Peyer's patch (tissue), 4 donors: ENCODE measurements around the gene UBAC2. TPM values are rescaled to one million over a fixed set of nuclear protein-coding genes. Genes with fewer than 3 reads are reported as not detected.

Experiments
- DNase-seq, 3 donors: peaks; one replicate each; pipeline ENCODE4 v3.0.0-alpha.2; 2017 to 2019
- H3K27ac ChIP-seq, 4 donors: fragments of 200-600 bp; sonication (generic); one replicate each; pipeline ENCODE4 v1.5.1; 2016 to 2019
- H3K27me3 ChIP-seq, 2 donors: fragments of 200-600 bp; sonication (generic); one replicate each; pipeline ENCODE4 v1.5.1; 2019
- H3K36me3 ChIP-seq, 3 donors: fragments of 200-600 bp; sonication (generic); one replicate each; pipeline ENCODE4 v1.5.1; 2016 to 2019
- H3K4me1 ChIP-seq, 4 donors: fragments of 200-600 bp; sonication (generic); one replicate each; pipeline ENCODE4 v1.5.1; 2016 to 2019
- H3K4me3 ChIP-seq, 4 donors: fragments of 200-600 bp; sonication (generic); 1 replicate in 3 of 4; 2 replicates in 1 of 4; pipeline ENCODE4 v1.5.1; 2016 to 2019; ENCODE audit warnings: mild to moderate bottlenecking in 1 of 4
- H3K9me3 ChIP-seq, 4 donors: fragments of 200-600 bp; sonication (generic); one replicate each; pipeline ENCODE4 v1.5.1; 2016 to 2019; ENCODE audit warnings: mild to moderate bottlenecking in 1 of 4
- CTCF ChIP-seq, 6 experiments: fragments of 450-650 bp in 4 of 6; fragments of 200-600 bp in 2 of 6; sonication (generic) in 1 of 6; IDR thresholded peaks; one replicate each; pipeline ENCODE4 v1.5.1; 2017 to 2019; ENCODE audit warnings: antibody characterized with exemption in 6 of 6, mild to moderate bottlenecking in 3 of 6, moderate library complexity in 1 of 6
- POLR2A ChIP-seq, 2 donors: fragments of 450-650 bp; IDR thresholded peaks; one replicate each; pipeline ENCODE4 v1.5.1; 2017; ENCODE audit warnings: antibody characterized with exemption in 2 of 2, mild to moderate bottlenecking in 2 of 2, moderate library complexity in 2 of 2
- total RNA-seq, 4 donors: library from RNA; depleted of rRNA; stranded (reverse); fragments of >200 nt; gene quantifications; one replicate each; pipeline ENCODE4 v1.1.0, GENCODE V29; 2016

Gene UBAC2
- total RNA-seq, 4 donors from 2014 or later = 38.8 to 67.8 (median 63.4) TPM

- peaks cover 0 to 12% (median 0%) of the 10 kb centered on the region in 3 donors for H3K36me3 ChIP-seq
- peaks cover 0 to 25% (median 7%) of the 10 kb centered on the region in 4 donors for H3K4me1 ChIP-seq
- H3K27ac ChIP-seq = peak overlapping the region in 3 of 4 donors; percentile 6 to 73 (median 22)
- no peak for DNase-seq
- TF ChIP-seq CTCF (IDR thresholded peaks at IDR 0.05) (no peak), POLR2A (IDR thresholded peaks at IDR 0.05) (no peak)
- H3K27me3 ChIP-seq = no peaks in the 10 kb centered on the region
- no peak overlapping the region for H3K4me3 ChIP-seq
- H3K9me3 ChIP-seq = no peaks in the 10 kb centered on the region
Observed at GRCh38 chr13:99321709-99322108, 121.1 kb downstream of the UBAC2 start.

DNA sequence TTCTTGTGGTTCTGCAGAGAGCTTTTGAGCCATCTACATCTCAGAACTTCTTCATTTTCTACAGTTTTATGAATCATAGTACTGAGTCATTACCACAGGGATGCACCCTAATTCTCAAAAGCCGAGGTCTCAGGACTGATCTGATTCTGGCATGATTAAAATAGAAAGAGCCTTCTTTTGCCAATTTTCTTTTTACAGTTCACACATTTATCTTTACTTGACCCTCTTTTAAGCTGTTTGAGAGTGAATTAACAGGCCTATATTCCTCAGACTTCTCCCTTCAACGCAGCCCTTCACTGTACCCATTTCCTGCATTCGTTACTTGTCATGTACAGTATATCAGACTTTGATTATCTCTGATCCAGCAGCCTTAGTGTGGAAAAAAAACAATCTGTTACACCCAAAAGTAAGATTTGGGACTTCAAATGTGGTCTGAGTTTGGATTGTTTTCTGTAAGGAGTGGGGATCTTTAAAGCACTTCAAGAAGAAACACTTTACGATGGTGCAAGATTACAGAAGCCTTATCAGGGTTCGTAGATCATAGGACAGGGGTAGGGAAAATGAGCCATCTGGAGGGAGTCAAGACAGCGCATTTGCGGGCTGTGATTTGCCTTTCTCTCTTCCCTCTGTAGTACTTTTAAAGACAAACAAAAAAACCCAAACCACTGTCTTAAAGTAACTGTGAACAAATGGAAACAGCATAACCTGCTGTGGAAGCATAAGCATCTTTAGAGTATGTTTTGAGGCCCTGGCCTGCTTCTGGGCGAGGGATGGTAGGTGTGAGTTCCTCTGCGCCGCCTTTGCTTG is 121.8 kb downstream of the UBAC2 start:
- TF ChIP-seq POLR2A (IDR thresholded peaks at IDR 0.05) (no peak), CTCF (IDR thresholded peaks at IDR 0.05) (no peak)
- Histone ChIP-seq H3K9me3 (no peaks in the 10 kb centered on the region), H3K27ac (peak overlapping the region in 3 of 4 donors; percentile 50 to 73 (median 54)), H3K36me3 (peaks cover 0 to 12% (median 0%) of the 10 kb centered on the region in 3 donors), H3K4me3 (no peak overlapping the region), H3K4me1 (peaks cover 0 to 27% (median 7%) of the 10 kb centered on the region in 4 donors), H3K27me3 (no peaks in the 10 kb centered on the region)
- DNase-seq = no peak

DNA sequence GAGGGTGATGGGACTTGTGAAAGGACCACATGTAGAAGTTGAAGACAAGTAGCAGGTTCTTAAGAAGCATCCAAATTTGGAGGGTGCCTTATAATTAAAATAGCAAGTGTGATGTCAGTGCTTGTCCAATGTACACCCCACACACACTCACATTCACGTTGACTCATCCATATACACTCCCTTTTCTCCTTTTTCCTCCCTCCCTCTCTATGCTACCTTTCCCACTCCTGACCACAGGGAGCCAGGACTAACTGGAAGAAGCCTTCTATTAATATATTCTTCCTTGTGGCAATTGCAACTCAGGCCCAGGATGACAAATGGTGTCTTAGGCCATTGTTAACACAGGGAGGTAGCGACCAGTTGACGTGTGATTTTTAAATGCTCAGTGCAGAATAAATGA is 122.8 kb downstream of the UBAC2 start:
- Histone ChIP-seq H3K27ac (peak overlapping the region in 3 of 4 donors; percentile 50 to 73 (median 54)), H3K27me3 (no peaks in the 10 kb centered on the region), H3K9me3 (no peaks in the 10 kb centered on the region), H3K36me3 (peaks cover 0 to 13% (median 0%) of the 10 kb centered on the region in 3 donors), H3K4me1 (peaks cover 0 to 27% (median 7%) of the 10 kb centered on the region in 4 donors), H3K4me3 (no peak overlapping the region)
- no peak for TF ChIP-seq POLR2A (IDR thresholded peaks at IDR 0.05)
- TF ChIP-seq CTCF (IDR thresholded peaks at IDR 0.05) = no peak
- no peak for DNase-seq

- no peak for DNase-seq
- Histone ChIP-seq H3K27me3 (no peaks in the 10 kb centered on the region), H3K9me3 (no peaks in the 10 kb centered on the region), H3K4me3 (no peak overlapping the region), H3K36me3 (peaks cover 0 to 15% (median 0%) of the 10 kb centered on the region in 3 donors), H3K4me1 (peaks cover 0 to 27% (median 3%) of the 10 kb centered on the region in 4 donors), H3K27ac (no peak overlapping the region)
- no peak for TF ChIP-seq CTCF (IDR thresholded peaks at IDR 0.05)
- TF ChIP-seq POLR2A (IDR thresholded peaks at IDR 0.05) = no peak
Observed at GRCh38 chr13:99326012-99326411, 125.4 kb downstream of the UBAC2 start.

DNA sequence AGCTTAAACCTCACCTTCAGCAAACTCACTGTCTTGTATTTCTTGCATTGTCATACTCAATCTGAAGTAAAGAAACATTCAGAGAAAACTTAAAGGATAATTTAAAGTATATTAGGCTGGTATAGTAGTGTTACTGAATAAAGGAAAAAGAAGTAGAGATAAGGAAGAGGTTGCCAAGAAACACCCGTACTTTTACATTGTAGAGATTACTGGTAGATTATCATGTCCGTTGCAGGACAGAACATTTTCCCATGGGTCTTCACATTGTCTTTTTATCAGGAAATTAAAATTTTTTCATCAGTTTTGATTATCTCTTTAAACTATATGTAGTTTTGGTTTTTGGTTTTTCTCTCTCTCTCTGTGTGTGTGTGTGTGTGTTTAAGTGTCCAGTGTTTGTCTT is 126.5 kb downstream of the UBAC2 start:
- TF ChIP-seq POLR2A (IDR thresholded peaks at IDR 0.05) (no peak), CTCF (IDR thresholded peaks at IDR 0.05) (no peak)
- DNase-seq = no peak
- no peak overlapping the region for H3K27ac ChIP-seq
- peaks cover 0 to 15% (median 0%) of the 10 kb centered on the region in 3 donors for H3K36me3 ChIP-seq
- peaks cover 0 to 24% (median 2%) of the 10 kb centered on the region in 4 donors for H3K4me1 ChIP-seq
- H3K27me3 ChIP-seq = no peaks in the 10 kb centered on the region
- no peak overlapping the region for H3K4me3 ChIP-seq
- no peaks in the 10 kb centered on the region for H3K9me3 ChIP-seq
